Aorta (tissue), 5 donors: Measurements from ENCODE around the gene TNS1. TPM values are rescaled to one million over a fixed set of nuclear protein-coding genes. Genes with fewer than 3 reads are reported as not detected.

Source experiments
- ATAC-seq: fragments of 200-7000 bp; cut with Tn5 transposase; one replicate; pipeline ENCODE4 v1.9.1; 2022; ENCODE audit warnings: moderate library complexity; ENCODE audit not compliant: low FRiP score
- DNase-seq, 2 donors: peaks; one replicate each; pipeline ENCODE4 v3.0.0-alpha.2; 2020
- H3K27ac ChIP-seq, 2 donors: one replicate each; pipeline ENCODE4 v1.5.1; 2013; ENCODE audit warnings: low read length in 2 of 2, mild to moderate bottlenecking in 2 of 2, moderate library complexity in 2 of 2, control low read depth in 1 of 2, inconsistent platforms in 1 of 2, low read depth in 1 of 2
- H3K27me3 ChIP-seq, 2 donors: one replicate each; pipeline ENCODE4 v1.6.1; 2013; ENCODE audit warnings: control low read depth in 1 of 2, low read length in 1 of 2, mild to moderate bottlenecking in 1 of 2, moderate library complexity in 1 of 2; ENCODE audit not compliant: insufficient read depth in 2 of 2, control insufficient read depth in 1 of 2
- H3K36me3 ChIP-seq, 2 donors: one replicate each; pipeline ENCODE4 v1.6.1; 2013; ENCODE audit warnings: control low read depth in 1 of 2, low read length in 1 of 2, mild to moderate bottlenecking in 1 of 2; ENCODE audit not compliant: insufficient read depth in 2 of 2, control insufficient read depth in 1 of 2
- H3K4me1 ChIP-seq, 2 donors: one replicate each; pipeline ENCODE4 v1.6.1; 2013; ENCODE audit warnings: low read length in 2 of 2, control low read depth in 1 of 2, mild to moderate bottlenecking in 1 of 2, moderate library complexity in 1 of 2; ENCODE audit not compliant: insufficient read depth in 2 of 2, control insufficient read depth in 1 of 2
- H3K4me3 ChIP-seq, 2 donors: one replicate each; pipeline ENCODE4 v1.5.1; 2013; ENCODE audit warnings: low read length in 2 of 2, control low read depth in 1 of 2, mild to moderate bottlenecking in 1 of 2
- H3K9me3 ChIP-seq: one replicate; pipeline ENCODE4 v1.6.1; 2013; ENCODE audit warnings: mild to moderate bottlenecking, low read length; ENCODE audit not compliant: control insufficient read depth
- WGBS, 2 donors: extraction: QIAGEN DNeasy Blood & Tissue Kit; methylation state at CpG; one replicate each; pipeline ENCODE4 v1.1.7; 2013; 5-methylcytosine and 5-hydroxymethylcytosine counted together
- intact Hi-C, 2 donors: fragments of 100-400 bp; cut with DNase I; formaldehyde crosslinking; loops; one replicate each; pipeline versions ENCODE4 v1.14.2 to v1.15.0; 2022
- polyA plus RNA-seq, 2 donors: library from polyadenylated mRNA; stranded (reverse); fragments of 200-250 nt; gene quantifications; one replicate each; pipeline ENCODE4 v1.2.3, GENCODE V29; 2013
- total RNA-seq, 2 donors: library from RNA; stranded (reverse); fragmentation: NEBNext Ultra II Directional; extraction: Animal tissue kit (Norgen Biotek cat#: 25700); gene quantifications; one replicate each; pipeline ENCODE4 v1.2.1, GENCODE V29; 2021
- donor health status: healthy with polysubstance abuse.
- donor health status: Bipolar disorder and iron deficiency.
- donor health status: DM: no; HTN: no; CAD: no.
- donor health status: DM: no; HTN: no; CAD: no.
- donor health status: DM: yes; HTN: yes; CAD: no.

TNS1 gene
- total and polyA plus RNA-seq, 4 donors, result 303 to 1,949 (median 930) TPM

- no peaks in the 10 kb centered on the region for H3K36me3 ChIP-seq
- no peak overlapping the region for H3K4me3 ChIP-seq
- 77 to 78% methylated on average over 17 of the region's 17 CpGs for WGBS, 2 donors
- H3K27me3 ChIP-seq, result no peaks in the 10 kb centered on the region
- no peak overlapping the region for H3K27ac ChIP-seq
- intact Hi-C loops, result no loop called here
- ATAC-seq (no peak), DNase-seq (peak; percentile 44 to 78)
- H3K9me3 ChIP-seq, result no peaks in the 10 kb centered on the region
- H3K4me1 ChIP-seq, result no peaks in the 10 kb centered on the region
These were observed 24.1 kb upstream of the TNS1 start for GRCh38 chr2:218026676-218027425.

- DNase-seq (peak in 1 of 2 donors; percentile 25), ATAC-seq (no peak)
- Histone ChIP-seq H3K9me3 (no peaks in the 10 kb centered on the region), H3K27me3 (no peaks in the 10 kb centered on the region), H3K27ac (no peak overlapping the region), H3K4me1 (peaks cover 0 to under 1% of the 10 kb centered on the region in 2 donors), H3K36me3 (no peaks in the 10 kb centered on the region), H3K4me3 (no peak overlapping the region)
- WGBS, 2 donors, result 94 to 95% methylated on average over 7 of the region's 7 CpGs
- intact Hi-C loops, result no loop called here
These were observed 23.4 kb upstream of the TNS1 start for GRCh38 chr2:218026244-218026643.

GRCh38 chr2:218024871-218025270 is 22.1 kb upstream of the TNS1 start:
- H3K4me1 ChIP-seq, result peaks cover 0 to 2% of the 10 kb centered on the region in 2 donors
- peak in 1 of 2 donors; percentile 39 for DNase-seq
- intact Hi-C loops, result no loop called here

GRCh38 chr2:218024336-218024735 is 21.5 kb upstream of the TNS1 start:
- WGBS, 2 donors, result 31 to 36% methylated on average over 2 of the region's 2 CpGs
- Histone ChIP-seq H3K4me3 (no peak overlapping the region), H3K36me3 (no peaks in the 10 kb centered on the region), H3K9me3 (no peaks in the 10 kb centered on the region), H3K4me1 (peaks cover 0 to 2% of the 10 kb centered on the region in 2 donors), H3K27me3 (no peaks in the 10 kb centered on the region), H3K27ac (no peak overlapping the region)
- intact Hi-C loops, result no loop called here
- no peak for ATAC-seq
- peak; percentile 34 to 56 for DNase-seq

More at GRCh38 chr2:218024871-218025270, 22.1 kb upstream of the TNS1 start:
- H3K4me3 ChIP-seq, result no peak overlapping the region
- 73 to 84% methylated on average over 2 of the region's 2 CpGs for WGBS, 2 donors
- H3K27ac ChIP-seq, result no peak overlapping the region
- no peak for ATAC-seq
- no peaks in the 10 kb centered on the region for H3K27me3 ChIP-seq
- H3K36me3 ChIP-seq, result no peaks in the 10 kb centered on the region
- no peaks in the 10 kb centered on the region for H3K9me3 ChIP-seq

- no peak overlapping the region for H3K27ac ChIP-seq
- no peaks in the 10 kb centered on the region for H3K9me3 ChIP-seq
- ATAC-seq, result no peak
- peak; percentile 30 to 48 for DNase-seq
- H3K4me3 ChIP-seq, result no peak overlapping the region
- H3K27me3 ChIP-seq, result no peaks in the 10 kb centered on the region
- intact Hi-C loops, result no loop called here
- H3K36me3 ChIP-seq, result no peaks in the 10 kb centered on the region
- peaks cover 0 to 2% of the 10 kb centered on the region in 2 donors for H3K4me1 ChIP-seq
- WGBS, 2 donors, result 60 to 72% methylated on average over 3 of the region's 3 CpGs
These were observed 20.8 kb upstream of the TNS1 start for GRCh38 chr2:218023636-218024035.

GRCh38 chr2:218022851-218023530 is 20.2 kb upstream of the TNS1 start:
- WGBS, 2 donors, result 88 to 93% methylated on average over 7 of the region's 7 CpGs
- no peaks in the 10 kb centered on the region for H3K27me3 ChIP-seq
- H3K4me3 ChIP-seq, result no peak overlapping the region
- no peak overlapping the region for H3K27ac ChIP-seq
- intact Hi-C loops, result no loop called here
- DNase-seq, result peak; percentile 31 to 48
- ATAC-seq, result no peak
- no peaks in the 10 kb centered on the region for H3K36me3 ChIP-seq
- H3K4me1 ChIP-seq, result peaks cover 0 to 2% of the 10 kb centered on the region in 2 donors
- H3K9me3 ChIP-seq, result no peaks in the 10 kb centered on the region

- Histone ChIP-seq H3K27me3 (no peaks in the 10 kb centered on the region), H3K9me3 (no peaks in the 10 kb centered on the region), H3K4me1 (peaks cover 0 to 3% of the 10 kb centered on the region in 2 donors), H3K27ac (peak overlapping the region; percentile 9 to 28), H3K36me3 (no peaks in the 10 kb centered on the region), H3K4me3 (no peak overlapping the region)
- ATAC-seq, result no peak
- intact Hi-C loops, result no loop called here
- WGBS, 2 donors, result 81 to 84% methylated on average over 10 of the region's 10 CpGs
- DNase-seq, result peak; percentile 19 to 64
These were observed 19.5 kb upstream of the TNS1 start for GRCh38 chr2:218022131-218022850.

- H3K4me1 ChIP-seq, result peaks cover 0 to 3% of the 10 kb centered on the region in 2 donors
- no peaks in the 10 kb centered on the region for H3K9me3 ChIP-seq
- H3K4me3 ChIP-seq, result no peak overlapping the region
- no peaks in the 10 kb centered on the region for H3K36me3 ChIP-seq
- H3K27ac ChIP-seq, result peak overlapping the region; percentile 28 to 43
- intact Hi-C loops, result no loop called here
- DNase-seq (peak; percentile 73 to 86), ATAC-seq (peak; percentile 68)
- 5 to 13% methylated on average over 12 of the region's 12 CpGs for WGBS, 2 donors
- no peaks in the 10 kb centered on the region for H3K27me3 ChIP-seq
These were observed 18.8 kb upstream of the TNS1 start for GRCh38 chr2:218021536-218022071.
